ENCODE measurements around the gene TMEM59L.

Gene TMEM59L

DNA sequence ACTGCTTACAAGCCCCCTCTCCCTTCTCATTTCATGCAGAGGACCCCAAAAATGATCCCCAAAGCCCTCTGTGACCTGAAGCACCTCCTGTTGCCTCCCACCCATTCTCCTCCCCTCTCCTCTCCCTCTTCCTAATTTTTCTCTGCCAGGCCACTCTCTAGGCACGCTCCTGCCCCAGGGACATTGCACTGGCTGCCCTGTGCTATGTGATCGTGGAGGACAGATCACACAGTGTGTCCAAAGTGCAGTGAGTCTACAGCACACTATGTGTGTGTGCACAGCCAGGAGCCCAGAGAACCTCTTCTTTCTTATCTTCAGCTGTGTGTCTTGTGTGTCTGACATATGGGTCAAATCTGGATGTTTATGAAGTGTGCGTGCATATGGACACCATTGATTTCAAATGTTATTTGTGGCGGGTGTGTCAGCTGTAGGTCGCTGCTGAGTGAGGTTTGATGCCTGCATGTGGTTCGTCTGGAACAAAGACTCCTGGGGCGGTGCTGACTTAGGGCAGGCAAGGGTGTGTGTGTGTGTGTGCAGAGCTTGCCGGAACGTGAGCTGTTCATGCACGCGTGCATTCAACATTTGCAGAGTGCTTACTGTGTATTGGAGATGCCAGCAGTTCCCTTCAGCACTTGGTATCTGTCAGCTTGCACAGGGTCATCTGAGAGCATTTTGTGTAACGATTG is 22.1 kb downstream of the TMEM59L start:
- TF ChIP-seq, protein P1, sequence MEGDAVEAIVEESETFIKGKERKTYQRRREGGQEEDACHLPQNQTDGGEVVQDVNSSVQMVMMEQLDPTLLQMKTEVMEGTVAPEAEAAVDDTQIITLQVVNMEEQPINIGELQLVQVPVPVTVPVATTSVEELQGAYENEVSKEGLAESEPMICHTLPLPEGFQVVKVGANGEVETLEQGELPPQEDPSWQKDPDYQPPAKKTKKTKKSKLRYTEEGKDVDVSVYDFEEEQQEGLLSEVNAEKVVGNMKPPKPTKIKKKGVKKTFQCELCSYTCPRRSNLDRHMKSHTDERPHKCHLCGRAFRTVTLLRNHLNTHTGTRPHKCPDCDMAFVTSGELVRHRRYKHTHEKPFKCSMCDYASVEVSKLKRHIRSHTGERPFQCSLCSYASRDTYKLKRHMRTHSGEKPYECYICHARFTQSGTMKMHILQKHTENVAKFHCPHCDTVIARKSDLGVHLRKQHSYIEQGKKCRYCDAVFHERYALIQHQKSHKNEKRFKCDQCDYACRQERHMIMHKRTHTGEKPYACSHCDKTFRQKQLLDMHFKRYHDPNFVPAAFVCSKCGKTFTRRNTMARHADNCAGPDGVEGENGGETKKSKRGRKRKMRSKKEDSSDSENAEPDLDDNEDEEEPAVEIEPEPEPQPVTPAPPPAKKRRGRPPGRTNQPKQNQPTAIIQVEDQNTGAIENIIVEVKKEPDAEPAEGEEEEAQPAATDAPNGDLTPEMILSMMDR (IDR thresholded peaks at IDR 0.05), result no peak
- H3K4me3 ChIP-seq, result no peak overlapping the region
- intact Hi-C loops (cut with DNase I; ENCODE audit: low total_unique reads), result no loop called here
- peak overlapping the region; percentile 90 for H3K27ac ChIP-seq
- H3K4me1 ChIP-seq, result peaks cover 0 to 40% (median 17%) of the 10 kb centered on the region in 4 donors
- no peaks in the 10 kb centered on the region for H3K27me3 ChIP-seq
- H3K36me3 ChIP-seq, result no peaks in the 10 kb centered on the region
- DNase-seq, result no peak
- H3K9me3 ChIP-seq, result no peaks in the 10 kb centered on the region

DNA sequence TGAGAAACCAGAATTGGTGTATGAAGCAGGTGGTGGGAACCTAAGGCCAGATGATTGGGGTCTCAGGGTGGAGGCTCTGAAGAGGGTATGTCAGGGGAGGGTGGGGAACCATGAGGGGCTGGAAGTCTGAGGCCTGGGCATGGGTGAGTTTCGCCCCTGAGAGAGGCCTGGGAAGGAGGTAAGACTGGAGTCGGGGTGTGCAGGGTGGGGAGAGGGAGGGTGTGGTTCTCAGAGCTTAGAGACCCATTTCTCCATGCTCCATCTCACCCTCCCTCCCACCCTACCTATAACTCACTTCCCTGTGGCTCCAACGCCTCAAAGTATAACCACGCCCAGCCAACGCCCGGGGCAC is 23.1 kb downstream of the TMEM59L start:
- Histone ChIP-seq H3K4me1 (peaks cover 0 to 34% (median 16%) of the 10 kb centered on the region in 4 donors), H3K27ac (peak overlapping the region; percentile 90), H3K9me3 (no peaks in the 10 kb centered on the region), H3K4me3 (peak overlapping the region; percentile 79 to 82), H3K27me3 (no peaks in the 10 kb centered on the region), H3K36me3 (no peaks in the 10 kb centered on the region)
- DNase-seq, result no peak
- intact Hi-C loops (cut with DNase I; ENCODE audit: low total_unique reads), result no loop called here
- TF ChIP-seq, protein P1 (IDR thresholded peaks at IDR 0.05), result no peak

DNA sequence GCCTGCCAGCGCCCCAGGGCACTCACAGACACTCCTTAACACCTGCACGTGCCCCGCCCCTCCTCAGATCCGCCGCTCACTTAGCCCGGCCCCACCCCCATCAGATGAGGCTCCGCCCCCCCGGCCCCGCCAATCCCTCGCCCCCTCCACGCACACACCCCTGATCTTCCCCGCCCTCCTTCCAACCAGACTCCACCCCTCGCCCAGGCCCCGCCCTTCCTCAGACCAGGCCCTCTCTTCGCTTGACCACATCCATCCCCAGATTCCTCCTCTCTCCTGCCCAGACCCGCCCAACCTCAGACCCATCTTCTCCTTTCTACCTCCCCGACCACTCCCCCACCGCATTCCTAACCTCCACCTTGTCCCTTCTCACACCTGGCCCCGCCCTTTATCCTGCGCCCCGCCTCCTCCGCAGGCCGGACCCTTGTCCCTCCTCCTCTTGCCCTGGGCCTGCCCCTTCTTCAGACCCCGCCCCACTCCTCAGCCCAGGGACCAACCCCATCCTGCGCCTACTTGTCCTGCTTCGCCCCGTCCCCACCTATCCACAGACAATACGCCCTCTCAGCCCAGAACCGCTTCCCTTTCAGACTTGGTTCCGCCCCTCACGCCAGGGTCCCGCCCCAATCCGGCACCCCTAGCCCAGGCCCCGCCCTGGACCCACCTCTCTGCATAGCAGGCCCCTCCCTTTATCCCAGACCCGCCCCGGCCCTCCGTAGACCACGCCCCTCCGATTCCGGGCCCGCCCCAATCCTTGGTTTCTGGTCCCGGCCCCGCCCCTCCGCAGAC is 23.7 kb downstream of the TMEM59L start:
- Histone ChIP-seq H3K9me3 (no peaks in the 10 kb centered on the region), H3K36me3 (no peaks in the 10 kb centered on the region), H3K4me1 (peaks cover 0 to 34% (median 16%) of the 10 kb centered on the region in 4 donors), H3K27ac (peak overlapping the region; percentile 90), H3K27me3 (no peaks in the 10 kb centered on the region), H3K4me3 (peak overlapping the region; percentile 79 to 82)
- intact Hi-C loops (cut with DNase I; ENCODE audit: low total_unique reads), result no loop called here
- TF ChIP-seq, protein P1 (IDR thresholded peaks at IDR 0.05), result no peak
- peak; percentile 98 to 99 for DNase-seq

DNA sequence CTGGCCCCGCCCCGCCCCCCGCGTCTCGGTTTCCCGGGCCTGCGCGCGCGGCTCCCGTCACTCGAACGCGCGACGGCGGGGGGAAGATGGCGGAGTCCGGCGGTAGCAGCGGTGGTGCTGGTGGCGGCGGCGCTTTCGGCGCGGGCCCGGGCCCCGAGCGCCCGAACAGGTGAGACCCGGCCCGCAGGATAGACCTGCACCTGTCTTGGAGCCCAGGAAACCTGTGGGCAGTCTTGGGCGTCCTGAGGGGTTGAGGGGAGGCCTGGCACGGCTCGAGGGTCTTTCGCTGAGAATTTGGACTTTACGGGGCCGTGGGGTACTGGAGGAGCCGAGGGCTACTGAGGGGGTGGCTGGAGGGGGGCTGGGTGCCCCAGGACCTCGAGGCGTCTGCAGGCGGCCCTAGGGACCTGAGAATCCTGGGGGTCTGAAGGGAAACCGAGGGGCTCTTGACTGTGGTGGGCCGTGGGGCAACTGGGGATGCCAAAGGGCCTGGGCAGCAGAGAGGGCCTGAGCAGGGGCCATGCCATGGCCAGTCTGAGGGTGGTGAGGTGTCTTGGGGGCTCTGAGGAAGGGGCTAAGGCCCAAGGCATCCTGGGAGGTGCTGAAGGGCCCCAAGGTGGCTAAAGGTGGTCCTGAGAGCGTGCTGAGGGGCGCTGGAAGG is 24.4 kb downstream of the TMEM59L start, which contains the start of gene KLHL26:
Gene KLHL26, plus strand, starts transcription at position 60 of the 661 bp plus-strand sequence. Its CDS starts 27 bp downstream, at position 87.
- H3K4me1 ChIP-seq, result peaks cover 0 to 34% (median 16%) of the 10 kb centered on the region in 4 donors
- TF ChIP-seq, protein P1 (IDR thresholded peaks at IDR 0.05), result no peak
- peak within 1 kb of the TSS; percentile 79 to 82 for H3K4me3 ChIP-seq
- no peaks in the 10 kb centered on the region for H3K36me3 ChIP-seq
- DNase-seq, result peak in 1 of 2 donors; percentile 79
- peak within 1 kb of the TSS; percentile 90 for H3K27ac ChIP-seq
- intact Hi-C loops (cut with DNase I; ENCODE audit: low total_unique reads), result no loop called here
- H3K27me3 ChIP-seq, result no peaks in the 10 kb centered on the region
- H3K9me3 ChIP-seq, result no peaks in the 10 kb centered on the region

DNA sequence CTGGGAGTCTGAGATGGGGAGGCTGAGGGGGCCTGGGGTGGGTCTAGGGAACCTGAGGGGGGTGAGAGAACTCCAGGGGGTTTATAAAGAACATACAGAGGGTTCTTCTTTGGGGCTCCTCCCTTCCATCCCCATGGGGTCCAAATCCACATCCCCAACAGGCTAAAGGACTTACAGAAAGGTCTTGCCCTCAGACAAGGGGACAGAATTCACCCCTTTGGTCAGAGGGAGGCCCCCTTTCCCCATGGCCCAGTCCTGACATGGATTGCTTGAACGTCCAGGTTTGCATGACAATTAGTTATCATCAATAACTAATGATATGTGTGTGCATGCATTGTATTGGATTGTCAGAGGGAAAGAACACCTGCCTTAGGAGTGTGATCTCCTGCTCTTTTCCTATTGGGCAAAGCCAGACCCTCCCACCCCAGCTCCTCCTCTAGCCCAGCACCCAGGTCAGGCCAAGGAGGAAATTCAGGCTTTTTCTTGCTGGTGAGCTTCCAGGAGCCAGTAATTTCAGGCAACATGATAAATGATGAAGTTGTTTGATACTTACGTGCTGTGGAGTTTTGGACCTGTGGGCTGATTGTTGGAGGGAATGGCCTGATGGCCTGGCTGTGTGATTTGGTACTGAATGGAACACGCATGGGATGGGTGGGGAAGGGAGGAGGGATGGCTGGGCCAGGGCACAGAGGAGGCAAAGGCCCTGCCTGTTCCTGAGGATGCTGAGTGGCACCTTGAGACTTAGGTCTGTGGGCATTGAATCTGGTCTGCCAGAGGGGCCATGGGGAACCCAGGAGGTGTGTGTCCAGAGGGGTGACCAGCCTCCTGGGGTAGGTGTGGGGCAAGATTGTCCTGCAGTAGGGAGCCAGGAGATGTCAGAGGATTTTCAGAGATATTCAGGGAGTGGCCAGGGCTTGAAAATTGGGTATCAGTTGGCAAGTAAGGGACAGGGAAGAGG is 25.3 kb downstream of the TMEM59L start:
- H3K36me3 ChIP-seq, result no peaks in the 10 kb centered on the region
- intact Hi-C loops (cut with DNase I; ENCODE audit: low total_unique reads), result no loop called here
- TF ChIP-seq, protein P1 (IDR thresholded peaks at IDR 0.05), result no peak
- H3K4me1 ChIP-seq, result peaks cover 0 to 34% (median 16%) of the 10 kb centered on the region in 4 donors
- peak overlapping the region; percentile 90 for H3K27ac ChIP-seq
- no peaks in the 10 kb centered on the region for H3K27me3 ChIP-seq
- H3K4me3 ChIP-seq, result peak overlapping the region; percentile 79 to 82
- H3K9me3 ChIP-seq, result no peaks in the 10 kb centered on the region
- no peak for DNase-seq

Data from tibial artery (tissue), 4 donors.